ENCODE data around the gene TPSAB1.

TPSAB1 gene

GRCh38 chr16:1286513-1287094 is 46.1 kb downstream of the TPSAB1 start:
- DNase-seq, result no peak

GRCh38 chr16:1287982-1288670 is 47.6 kb downstream of the TPSAB1 start:
- no peak for DNase-seq

GRCh38 chr16:1288813-1289476 is 48.4 kb downstream of the TPSAB1 start:
- DNase-seq, result no peak

GRCh38 chr16:1289477-1289866 is 49.0 kb downstream of the TPSAB1 start:
- DNase-seq, result no peak

GRCh38 chr16:1290063-1290501 is 49.6 kb downstream of the TPSAB1 start:
- no peak for DNase-seq

- DNase-seq, result no peak
Observed at GRCh38 chr16:1290860-1291575, 50.5 kb downstream of the TPSAB1 start.

GRCh38 chr16:1291576-1291974 is 51.1 kb downstream of the TPSAB1 start:
- no peak for DNase-seq

Data from right kidney (tissue), 1 donor.